GM21717 (cell line): ENCODE results near the gene C19orf47.
"Not testable (repeated sequence)": the region's sequence is repeated elsewhere in the genome, so short reads cannot be mapped to it uniquely, and the experiment has no call there.

Experiments used
- ATAC-seq: cut with Tn5 transposase; IDR thresholded peaks from one replicate; pipeline ENCODE4 v1.9.1; 2021; ENCODE audit warnings: mild to moderate bottlenecking, moderate library complexity; ENCODE audit not compliant: unreplicated experiment

Gene C19orf47

DNA sequence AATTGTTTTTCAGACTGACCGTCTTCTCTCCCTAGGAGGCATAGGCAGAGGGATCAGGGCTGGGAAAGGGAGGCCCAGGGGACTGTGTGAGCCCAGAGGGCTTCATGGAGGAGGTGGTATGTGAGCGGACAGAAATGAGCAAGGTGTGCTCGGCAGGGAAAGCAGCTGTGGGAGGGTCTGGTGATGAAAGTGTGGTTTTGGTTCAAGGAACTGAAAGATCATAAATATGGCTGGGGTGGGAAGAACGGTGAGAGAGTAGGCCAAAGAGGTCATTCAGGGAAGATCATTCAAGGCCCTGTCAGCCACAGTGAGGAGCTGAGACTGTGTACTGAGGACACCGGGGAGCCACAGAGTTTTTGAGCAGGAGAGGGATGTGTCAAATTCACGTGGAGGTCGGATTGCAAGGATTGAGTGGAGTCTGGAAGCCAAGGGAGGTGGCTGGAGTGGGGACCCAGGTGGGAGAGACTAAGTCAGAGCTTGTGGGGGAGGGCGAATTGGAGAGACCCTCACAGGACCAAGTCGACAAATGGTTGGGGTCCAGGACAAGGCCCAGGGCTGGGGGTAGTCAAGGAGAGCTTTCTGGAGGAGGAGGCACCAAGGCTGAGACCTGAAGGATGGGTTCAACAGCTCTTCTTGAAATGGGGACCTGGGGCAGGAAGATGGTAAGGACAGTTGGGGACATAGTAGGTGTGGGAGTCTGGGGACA lies 7.9 kb upstream of the C19orf47 start:
- ATAC-seq, result no peak

DNA sequence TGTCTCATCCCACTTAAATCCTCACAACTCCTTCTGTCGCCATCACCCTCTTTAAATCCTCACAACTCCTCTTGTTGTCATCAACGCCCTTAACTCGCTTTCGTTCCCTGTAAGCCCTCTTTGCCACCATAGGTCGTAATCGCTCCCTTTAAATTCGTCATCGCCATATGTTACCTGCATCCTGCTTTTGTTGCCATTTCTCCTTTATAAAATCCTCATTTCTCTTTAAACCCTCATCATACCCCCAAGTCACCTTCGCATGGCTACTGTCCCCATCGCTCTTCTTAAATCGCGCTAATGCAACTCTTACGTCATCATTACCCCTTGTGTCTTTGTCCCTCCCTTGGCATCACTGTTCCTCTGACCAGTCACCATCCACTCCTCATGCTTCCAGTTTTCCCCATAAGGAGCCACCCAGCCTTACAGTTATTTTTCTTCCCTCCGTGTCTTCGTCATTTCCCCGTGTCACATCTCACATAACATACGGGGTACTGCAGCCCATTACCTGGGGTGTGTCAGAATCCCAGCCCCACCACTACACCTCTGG lies 837 bp upstream of the C19orf47 start:
- ATAC-seq, result no peak

DNA sequence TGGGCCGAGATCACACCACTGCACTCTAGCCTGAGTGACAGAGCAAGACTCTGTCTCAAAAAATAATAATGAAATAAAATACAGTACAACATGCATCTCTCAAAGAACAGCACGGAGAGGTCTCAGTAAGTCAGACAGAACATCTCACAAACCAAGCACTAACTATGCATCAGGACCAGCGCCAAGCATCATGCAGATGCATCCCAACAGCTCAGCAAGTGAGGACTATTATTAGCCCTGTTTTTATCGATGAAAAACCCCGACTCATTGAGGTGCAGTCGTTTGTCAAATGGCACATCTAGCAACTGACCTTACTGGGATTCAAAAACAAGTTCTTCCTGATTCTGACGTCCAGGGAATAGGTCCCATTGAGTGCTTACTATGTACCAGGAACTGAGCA lies 3.8 kb downstream of the C19orf47 start:
- no peak for ATAC-seq

DNA sequence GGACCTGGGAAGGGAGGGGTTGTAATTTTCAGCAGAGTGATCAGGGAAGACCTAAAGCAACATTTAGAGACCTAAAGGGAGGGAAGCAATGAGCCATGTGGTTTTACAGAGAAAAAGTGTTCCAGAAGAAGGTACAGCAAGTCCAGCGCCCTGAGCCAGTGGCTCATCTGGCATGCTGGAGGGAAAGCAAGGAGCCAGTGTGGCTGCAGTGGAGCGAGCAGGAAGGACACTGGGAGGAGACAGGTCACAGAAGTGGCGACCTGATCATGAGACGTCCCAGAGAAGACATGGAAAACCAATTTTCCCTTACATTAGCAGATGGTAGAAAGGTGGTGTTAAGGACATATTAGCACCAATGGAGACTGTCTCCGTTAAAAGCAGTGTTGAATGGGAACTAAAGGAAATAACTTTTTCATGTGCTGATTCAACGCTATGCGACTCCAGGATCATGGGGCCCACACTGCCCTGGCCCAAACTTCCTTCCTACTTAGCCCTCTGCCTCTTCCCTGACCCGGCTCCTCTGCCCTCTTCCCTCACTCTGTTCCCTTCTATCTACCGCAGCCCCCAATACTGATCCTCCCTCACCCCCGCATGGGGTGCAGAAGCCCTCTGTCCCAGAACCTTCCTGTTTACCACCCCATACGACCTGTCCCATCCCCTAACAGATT lies 5.4 kb downstream of the C19orf47 start:
- no peak for ATAC-seq

DNA sequence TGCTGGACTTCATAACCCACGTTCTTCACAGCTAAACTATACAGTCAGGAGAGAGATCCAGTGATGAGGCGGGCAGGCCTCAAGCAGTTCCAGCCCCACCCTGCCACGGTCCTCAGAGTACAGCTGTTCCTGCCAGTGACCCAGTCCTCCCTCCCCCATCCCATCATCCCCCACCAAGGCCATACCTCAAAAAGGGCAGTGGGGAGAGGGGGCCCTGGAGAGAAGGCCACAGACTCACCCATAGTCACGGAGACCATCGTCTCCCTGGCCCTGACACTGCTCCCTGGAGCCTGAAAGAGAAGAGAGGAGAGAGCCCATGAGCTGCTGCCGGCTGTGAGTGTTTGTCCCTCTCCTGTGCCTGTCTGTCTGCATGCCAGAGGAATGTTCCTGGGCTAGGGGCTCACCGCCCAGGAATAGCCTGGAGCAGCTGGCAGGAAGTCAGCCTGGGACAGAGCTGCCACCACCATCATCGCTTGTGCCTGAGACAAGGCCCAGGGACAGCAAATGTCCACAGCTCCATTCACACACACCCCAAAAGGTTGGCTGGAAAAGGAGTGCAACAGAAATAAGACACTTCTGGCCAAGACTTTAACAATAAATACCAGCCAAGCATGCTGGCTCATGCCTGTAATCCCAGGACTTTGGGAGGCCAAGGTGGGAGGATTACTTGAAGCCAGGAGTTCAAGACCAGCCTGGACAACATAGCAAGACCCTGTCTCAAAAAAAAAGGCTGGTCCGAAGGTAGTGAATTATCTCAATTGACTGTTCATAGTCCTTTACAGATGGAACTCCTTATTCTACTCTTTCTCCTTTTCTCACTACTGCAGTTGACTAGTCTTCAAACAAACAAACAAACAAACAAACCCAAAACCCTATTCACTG lies 6.4 kb downstream of the C19orf47 start:
- ATAC-seq, result no peak

DNA sequence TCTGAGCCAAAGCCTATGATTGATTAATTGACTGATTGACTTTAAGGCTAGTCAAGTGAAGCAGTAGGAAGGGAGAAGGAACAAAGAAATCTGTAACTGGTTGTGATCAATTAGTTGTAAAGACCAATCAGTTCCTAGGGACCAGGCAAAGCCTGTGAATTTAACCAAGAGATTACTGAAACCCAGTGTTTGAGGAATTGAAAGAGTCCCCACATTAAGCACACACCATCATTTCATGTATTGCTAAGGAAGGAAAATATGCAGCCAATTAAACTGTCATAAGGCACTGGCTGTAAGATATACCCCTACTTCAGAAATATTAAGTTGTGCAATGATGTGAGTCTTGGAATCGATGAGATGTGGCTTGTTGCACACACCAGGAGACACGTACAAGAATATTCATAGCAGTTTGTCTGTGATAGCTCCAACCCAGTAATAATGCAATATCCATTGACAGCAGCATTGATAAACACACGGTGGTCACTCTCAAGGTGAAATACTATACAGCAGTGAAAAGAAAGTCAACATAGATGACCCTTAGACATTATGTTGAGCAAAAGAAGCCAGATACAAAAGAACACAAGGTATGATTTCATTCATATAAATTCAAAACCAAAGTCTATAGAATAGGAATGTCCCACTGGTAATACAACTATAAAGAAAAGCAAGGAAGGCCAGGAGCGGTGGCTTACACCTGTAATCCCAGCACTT lies 9.0 kb downstream of the C19orf47 start:
- ATAC-seq, result no peak

DNA sequence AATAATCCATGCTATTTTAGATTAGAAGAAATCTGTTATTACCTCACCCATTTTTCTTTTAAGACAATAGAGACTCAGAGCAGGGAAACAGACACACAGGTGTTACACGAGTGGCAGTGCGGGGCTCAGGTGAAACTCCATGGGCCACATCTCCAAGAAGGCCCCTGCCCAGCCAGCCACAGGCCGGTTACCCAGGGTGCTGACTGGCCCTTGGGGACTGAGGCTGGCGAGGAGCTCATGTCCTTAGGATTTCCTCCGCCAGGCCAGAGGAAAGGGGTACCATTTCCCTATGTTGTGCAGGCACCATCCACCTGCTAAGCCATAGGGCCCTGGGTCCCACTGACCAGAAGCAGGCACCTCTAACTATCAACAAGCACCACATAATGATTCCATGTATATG lies 10.6 kb downstream of the C19orf47 start:
- no peak for ATAC-seq

DNA sequence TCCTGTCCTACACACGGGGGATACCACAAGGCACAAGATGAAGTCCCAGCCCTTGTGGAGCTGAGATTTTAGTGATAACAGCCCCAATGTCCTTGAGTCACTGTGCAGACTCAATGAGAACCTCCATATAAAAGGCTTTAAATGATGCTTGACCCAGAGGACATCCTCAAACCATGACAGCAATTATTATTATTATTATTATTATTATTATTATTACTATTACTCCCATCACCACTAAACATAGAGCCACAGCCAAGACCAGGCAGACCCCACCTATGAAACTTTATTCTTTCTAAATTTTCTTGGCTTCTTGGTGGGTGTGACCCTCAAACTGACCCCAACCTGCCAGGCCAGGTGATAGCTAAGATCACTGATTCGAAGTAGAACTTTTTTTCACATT lies 11.1 kb downstream of the C19orf47 start:
- no peak for ATAC-seq

DNA sequence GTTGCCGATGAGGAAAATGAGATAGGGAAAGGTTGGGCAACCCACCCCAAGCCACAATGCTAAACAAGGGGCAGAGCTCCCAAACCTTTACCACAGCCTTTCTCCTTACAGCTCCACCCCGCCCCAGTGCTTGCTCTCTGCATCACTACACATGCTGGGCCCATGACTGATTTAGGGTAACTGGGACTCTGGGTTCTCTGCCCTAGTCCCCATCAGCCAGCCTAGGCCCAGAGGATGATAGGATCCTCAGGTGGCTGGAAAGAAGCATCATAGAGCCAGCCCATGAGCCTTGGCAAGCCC lies 11.6 kb downstream of the C19orf47 start:
- no peak for ATAC-seq

DNA sequence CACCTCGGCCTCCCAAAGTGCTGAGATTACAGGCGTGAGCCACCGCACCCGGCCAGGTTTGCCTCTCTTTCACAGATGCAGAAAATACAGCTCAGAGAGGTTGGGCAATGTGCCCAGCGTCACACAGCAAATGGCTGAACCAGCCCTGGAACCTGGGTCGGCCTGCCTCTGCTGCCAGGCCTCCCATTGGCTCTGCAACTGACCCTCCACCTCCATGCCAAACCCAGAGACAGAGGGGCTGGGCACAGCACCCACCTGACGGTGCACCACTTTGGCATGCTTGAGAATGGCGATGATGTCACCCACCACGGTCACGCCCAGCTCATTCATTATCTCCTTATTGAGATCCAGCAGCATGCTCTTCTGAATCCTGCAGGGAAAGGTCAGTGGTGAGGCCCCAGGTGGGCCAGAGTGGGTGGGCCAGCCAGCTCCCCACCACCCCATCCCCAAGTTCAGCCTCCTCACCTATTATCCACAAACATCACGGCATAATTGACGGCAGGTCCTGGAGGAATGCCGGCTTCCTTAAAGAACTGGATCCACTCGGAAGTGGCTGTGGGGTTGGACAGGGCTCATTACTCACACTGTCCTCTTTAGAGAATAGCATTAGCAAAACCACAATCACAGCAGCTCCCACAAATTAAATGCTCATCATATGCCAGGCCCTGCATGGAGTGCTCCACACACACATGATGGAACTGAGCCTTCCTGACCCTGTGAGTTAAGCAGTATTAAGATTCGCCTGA lies 12.2 kb downstream of the C19orf47 start:
- ATAC-seq, result no peak

DNA sequence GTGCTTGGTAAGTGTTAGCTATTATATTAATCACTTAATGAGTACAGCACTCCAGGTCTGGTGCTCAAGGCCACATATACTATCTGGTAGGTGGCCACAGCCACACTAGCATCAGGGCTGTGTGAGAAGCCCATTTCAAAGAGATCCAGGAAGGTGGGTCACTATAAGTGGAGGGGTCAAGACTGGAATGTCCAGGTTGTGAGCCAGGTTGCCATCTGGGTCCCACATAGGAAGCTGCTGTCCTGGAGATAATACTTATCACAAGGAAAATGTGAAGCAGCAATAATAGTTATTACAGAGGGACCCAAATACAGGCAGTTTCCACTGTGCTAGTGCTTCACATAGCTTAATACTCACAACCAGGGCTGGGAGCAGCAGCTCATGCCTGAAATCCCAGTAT lies 13.1 kb downstream of the C19orf47 start:
- no peak for ATAC-seq

DNA sequence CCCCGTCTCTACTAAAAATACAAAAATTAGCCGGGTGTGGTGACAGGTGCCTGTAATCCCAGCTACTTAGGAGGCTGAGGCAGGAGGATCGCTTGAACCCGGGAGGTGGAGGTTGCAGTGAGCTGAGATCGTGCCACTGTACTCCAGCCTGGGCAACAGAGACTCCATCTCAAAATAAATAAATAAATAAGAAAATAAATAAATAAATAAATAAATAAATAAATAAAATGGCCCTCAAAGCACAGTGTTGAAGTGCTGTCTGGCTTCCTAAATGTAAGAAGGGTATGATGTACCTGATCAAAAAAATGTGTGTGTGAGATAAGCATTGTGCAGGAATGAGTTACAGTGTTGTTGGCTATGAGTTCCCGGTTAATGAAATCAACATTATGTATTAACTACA lies 15.1 kb downstream of the C19orf47 start:
- ATAC-seq, result not testable (repeated sequence)

DNA sequence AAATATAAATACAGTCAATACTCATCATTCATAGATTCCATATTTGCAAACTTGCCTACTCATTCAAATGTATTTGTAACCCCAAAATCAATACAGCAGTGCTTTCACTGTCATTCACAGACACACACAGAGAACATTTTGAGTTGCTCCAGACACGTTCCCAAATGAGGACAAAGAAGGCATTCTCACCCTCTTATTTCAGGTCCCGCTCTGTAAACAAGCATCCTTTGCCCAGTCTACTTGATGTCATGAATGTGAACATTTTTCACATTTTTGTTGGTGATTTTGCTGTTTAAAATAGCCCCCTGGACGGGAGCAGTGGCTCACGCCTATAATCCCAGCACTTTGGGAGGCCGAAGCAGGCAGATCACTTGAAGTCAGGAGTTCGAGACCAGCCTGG lies 15.5 kb downstream of the C19orf47 start:
- no peak for ATAC-seq

DNA sequence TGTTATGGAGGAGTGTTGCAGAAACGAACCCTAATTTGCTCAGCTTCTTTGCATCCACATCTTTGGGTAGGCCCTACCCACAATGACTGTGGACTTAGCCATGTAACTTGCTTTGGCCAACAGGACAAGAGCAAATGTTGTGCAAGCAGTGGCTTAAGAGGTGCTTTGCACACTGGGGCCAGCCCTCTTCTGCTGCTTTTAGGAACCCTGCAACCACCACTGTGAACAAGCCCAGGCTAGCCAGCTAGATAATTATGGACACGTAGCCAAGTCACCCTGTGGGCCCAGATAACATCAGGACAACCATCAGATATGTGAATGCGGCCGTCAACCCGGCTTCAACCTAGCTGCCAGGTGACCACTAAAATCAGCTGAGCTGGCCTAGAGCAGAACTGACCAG lies 17.1 kb downstream of the C19orf47 start:
- no peak for ATAC-seq

DNA sequence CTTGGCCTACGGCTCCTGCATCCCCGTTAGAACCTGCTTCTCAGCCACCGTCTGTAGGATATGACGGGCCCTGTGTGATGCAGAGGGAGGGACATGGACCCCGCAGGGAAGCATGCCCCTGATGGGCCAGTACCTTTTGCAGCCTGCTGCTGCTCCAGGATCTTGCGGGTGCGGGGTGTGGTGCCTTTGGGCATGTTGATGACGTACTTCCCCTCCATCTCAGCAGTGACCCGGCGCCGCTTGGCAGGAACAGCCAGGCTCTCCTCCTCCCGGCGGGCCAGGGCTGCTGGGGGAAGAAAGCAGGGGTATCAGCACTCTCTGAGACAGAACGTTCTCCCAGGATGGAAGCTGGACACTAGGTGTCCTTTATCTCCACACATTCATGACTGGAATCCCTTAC lies 22.0 kb downstream of the C19orf47 start:
- no peak for ATAC-seq

DNA sequence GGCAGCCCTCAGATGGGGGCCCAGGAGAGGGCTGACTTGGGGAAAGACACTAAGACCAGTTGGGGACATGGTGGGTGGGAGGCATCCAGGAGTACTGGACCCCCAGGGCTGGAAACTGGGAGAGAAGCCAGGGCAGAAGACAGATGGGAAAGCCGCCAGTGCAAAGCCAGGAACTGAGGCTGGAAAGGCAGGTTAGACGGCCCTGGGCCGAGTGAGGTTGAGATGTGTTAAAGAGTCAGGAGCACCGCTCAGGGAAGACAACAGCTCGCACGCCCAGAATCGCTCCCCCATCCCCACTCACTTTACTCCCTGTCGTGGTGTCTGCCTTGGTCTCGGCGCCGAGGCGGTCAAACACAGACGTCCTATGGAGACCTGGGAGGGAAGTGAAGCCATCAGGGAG lies 24.5 kb downstream of the C19orf47 start:
- ATAC-seq, result no peak

DNA sequence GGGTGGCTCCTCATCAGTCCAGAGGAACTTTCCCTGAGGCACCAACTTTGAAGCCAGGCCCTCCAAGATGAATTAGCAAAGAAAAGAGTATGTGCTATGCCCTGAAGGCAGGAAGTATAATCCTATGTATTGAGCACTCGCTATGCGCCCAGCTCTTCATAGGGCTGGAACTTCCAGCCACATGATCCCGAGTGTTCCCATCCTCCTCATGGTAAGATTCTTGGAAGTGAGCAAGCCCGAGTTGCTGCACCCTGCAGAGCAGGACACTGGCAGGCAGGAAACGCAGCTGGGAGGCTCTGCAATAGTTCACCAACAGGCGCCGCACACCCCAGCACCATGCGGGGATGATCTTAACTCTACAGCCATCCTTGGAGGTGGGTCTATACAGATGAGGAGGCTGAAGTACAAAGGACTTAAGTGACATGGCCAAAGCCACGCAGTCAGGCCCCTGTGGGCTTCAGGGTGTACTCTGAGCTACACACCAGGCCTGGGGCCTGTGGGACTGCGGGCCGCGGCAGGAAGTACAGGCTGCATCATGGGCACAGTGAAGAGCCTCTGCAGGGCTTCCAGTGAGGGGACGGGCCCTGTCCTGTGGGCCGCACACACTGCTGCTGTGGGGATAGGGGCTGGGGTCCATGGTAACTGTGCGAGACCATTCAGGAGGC lies 25.1 kb downstream of the C19orf47 start:
- no peak for ATAC-seq

DNA sequence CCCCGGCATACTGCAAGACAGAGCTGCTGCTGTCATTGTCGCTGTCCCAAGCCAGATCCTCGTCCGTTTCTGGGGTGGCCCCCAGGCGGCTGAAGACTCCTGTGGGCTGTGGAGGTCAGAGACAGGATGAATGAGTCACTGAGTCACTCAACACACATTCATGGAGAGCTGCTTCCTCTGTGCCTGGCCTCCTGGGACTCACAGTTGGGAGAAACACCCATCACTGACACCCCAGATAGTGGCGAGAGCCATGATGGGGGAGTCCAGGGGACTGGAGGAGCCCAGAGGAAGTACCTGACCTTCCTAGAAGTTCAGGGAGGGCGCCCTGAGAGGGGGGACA lies 26.0 kb downstream of the C19orf47 start:
- ATAC-seq, result no peak

DNA sequence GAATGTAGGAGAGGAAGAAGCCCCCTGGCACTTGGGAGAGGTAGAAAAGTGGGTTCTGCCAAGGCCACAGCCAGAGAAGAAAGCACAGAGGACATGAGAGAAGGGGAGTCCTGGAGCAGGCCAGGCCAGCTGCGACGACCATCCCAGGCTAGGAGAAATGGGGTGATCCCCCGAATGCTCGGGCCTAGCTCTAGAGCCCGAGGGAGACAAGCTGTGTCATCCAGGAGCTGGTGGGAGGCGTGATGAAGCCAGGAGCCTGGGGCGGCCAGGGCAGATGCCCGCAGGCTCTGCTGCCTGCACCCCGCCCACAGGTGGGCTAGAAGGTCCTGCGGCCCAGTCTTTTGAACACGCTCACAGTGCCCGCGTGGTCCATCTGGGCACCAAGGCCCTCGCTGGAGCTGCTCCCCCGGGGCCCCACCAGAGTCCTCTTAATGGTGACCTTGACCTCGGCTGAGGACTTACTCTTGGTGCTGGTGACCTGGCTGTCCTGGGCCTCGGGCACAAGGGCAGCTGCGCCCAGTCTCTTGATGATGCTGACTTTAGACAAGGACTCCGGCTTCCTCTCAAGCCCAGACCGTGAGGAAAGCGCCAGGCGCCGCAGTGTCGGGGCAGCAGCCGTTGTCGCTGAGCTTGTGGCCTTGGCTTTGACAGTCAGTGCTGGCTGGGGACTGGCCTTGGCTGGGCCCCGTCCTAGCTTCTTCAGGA lies 26.5 kb downstream of the C19orf47 start:
- ATAC-seq, result no peak
